Embryonic facial prominence (tissue), 1 donor: ENCODE measurements around the gene CD72.
"Not testable (repeated sequence)": the region's sequence is repeated elsewhere in the genome, so short reads cannot be mapped to it uniquely, and the experiment has no call there.

ENCODE experiments used
- DNase-seq: peaks from one replicate; pipeline ENCODE4 v3.0.0-alpha.2; 2016; ENCODE audit errors: extremely low spot score

The CD72 gene

DNA sequence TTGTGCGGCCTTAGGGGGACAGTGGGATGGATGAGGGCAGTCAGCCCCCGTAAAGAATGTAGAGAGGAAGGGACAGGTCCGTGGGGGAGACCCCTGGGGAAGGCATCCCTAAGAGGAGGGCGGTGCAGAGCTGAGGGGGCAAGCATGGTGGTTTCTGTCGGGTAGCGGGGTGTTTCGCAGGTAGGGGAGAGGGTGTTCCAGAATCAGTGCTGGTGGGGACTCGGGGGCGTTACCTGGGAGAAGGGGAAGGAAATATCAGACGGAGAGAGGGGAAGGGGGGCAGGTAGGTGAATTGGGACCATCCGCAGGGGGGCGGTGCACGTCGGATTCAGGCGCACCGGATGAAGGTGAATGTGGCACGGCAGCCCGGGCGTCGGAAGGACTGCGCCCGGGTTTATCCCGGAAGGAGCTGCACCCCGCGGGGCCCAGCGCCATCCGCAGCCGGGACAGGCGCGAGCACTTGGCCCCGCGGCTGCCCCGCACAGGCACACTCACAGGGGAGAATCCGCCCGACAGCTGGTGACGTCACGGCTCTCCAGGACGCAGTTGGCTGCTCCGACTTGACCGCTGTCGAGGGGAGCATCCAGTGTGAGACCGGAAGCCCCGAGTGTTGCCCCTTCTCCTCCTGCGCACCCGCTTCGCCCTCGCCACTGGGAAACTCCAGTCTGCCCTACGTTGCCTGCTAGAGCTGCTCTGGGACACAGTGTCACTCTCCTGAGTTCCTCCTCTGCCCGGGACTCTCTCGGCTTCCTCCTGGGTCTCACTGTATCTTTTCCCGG, 1.3 kb downstream of the CD72 start:
- no peak for DNase-seq

DNA sequence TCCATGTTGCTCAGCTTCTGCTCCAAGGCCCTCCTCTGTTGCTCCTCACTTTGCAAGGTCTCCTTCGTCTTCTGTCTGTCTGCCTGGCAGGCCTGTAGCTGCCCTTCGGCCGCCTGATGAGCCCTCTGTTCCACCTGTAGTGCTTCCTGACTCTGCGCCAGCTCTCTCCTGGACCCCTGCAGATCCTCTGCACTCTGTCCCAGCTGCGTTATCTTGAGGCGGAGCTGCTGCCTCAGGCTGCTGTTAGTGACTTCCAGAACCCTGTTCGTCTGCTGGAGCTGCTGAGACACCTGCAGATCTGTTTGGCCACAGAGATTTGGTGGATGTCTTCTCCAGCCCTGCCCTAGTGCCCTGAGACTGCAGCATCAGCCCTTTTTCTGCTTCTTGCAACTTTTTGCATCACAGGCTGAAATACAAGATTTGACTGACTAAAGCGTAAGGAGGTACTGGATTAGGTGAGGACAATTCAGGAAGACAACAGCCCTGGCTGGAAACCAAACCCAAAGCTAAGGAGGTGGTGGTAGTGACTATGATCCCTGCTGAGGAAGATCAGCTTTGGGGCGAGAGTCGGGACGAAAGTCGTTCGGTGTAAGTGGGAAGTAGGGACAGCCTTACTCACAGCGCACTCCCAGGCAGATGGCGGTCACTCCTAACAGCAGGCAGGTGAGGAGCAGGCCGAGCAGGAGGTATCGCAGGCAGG, 2.1 kb downstream of the CD72 start:
- no peak for DNase-seq

DNA sequence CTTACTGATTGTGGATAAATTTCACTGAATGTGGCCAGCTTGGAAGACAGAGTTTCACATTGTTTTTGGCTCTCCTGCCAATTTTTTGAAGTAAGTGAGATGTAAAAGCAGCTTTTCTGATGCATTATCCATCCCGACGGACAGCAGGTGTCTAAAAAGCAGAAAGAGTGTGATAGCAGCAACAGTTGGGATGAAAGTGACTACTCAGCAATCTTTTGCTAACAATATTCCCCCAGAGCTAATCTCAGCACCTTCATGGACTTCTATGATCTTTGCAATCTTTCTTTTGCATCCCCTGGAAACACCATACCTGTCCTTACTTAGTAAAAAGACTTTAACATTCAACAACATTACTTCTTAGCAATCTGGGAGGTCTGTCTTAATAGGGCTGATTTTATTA, 5.4 kb downstream of the CD72 start:
- DNase-seq = no peak

DNA sequence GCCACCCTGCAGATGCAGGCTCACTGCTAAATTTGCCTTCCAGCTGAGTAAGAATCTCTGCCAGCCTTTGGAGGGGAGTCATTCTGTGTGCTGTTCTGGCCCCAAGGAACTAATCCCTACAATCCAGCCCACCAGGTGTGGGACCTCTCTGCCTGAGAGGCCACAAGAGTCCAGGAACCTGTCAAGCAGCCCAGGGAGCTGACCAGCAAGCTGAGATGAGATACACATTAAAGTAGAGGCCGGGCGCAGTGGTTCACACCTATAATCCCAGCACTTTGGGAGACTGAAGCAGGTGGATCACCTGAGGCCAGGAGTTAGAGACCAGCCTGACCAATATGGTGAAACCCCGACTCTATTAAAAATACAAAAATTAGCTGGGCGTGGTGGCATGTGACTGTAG, 6.1 kb downstream of the CD72 start:
- DNase-seq = not testable (repeated sequence)

DNA sequence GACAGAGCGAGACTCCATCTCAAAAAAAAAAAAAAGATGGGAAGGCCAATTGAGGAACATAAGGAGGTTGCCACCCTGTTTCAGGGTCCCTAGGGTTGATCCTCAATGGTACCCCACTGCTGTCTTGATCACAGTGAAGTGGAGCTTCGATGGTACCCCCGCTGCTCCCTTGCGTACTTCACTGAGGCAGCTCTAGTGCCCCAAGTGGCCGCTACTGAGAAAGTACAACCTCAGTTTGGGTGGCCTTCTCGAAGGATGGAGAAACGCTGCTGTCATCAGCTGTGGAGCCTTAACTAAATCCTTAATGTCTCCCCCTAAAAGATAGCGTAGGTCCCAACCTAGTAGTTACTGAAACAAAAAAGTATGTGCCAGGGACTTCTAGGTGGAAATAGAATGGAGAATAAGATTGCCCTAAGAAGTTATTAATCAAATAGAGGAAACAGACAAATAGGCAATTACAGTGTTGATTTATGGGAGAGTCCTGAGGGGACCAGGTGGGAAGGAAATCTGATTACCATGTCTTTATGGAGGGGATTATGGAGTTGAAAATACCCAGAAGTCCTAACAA, 6.9 kb downstream of the CD72 start:
- DNase-seq = no peak

DNA sequence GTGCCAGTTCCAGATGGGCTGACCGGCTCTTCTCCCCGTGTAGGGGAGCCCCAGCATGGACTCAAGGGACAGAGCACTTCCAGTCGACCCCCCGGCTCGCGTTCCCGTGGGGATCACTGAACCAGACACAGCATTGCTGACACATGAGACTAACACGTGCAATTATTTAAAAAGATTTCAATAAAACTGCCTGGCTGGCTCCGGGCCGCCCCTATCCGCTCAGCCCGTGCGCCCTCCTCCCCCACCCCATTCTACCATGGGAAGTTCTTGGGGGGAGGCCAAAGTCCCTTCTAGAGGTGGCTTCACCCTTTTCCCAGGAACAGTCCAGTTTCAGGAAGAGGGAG, 8.4 kb downstream of the CD72 start:
- no peak for DNase-seq

- DNase-seq = no peak
Measured at GRCh38 chr9:35609001-35609819, 9.0 kb downstream of the CD72 start.

GRCh38 chr9:35608221-35608620, 10.0 kb downstream of the CD72 start:
- DNase-seq = no peak

- DNase-seq = no peak
Measured at GRCh38 chr9:35606726-35607125, 11.5 kb downstream of the CD72 start.

DNA sequence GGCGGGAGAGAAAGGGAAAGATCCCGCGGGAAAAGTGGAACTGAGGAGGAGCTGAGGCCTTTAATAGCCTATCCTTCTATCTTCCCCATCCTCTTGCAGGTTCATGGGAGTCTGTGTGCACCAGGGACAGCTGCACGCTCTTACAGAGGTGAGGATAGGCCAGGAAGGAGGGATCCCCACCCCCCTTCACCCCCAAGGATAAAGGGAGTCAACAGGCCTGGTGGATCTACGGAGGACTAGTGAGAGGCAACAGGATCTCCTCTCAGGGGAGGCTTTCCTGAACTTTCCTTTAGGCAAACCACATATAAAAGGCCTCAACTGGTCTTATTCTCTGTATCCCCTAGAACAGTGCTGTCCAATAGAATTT, 12.1 kb downstream of the CD72 start:
- no peak for DNase-seq

- DNase-seq = no peak
Measured at GRCh38 chr9:35605351-35606137, 12.7 kb downstream of the CD72 start.

DNA sequence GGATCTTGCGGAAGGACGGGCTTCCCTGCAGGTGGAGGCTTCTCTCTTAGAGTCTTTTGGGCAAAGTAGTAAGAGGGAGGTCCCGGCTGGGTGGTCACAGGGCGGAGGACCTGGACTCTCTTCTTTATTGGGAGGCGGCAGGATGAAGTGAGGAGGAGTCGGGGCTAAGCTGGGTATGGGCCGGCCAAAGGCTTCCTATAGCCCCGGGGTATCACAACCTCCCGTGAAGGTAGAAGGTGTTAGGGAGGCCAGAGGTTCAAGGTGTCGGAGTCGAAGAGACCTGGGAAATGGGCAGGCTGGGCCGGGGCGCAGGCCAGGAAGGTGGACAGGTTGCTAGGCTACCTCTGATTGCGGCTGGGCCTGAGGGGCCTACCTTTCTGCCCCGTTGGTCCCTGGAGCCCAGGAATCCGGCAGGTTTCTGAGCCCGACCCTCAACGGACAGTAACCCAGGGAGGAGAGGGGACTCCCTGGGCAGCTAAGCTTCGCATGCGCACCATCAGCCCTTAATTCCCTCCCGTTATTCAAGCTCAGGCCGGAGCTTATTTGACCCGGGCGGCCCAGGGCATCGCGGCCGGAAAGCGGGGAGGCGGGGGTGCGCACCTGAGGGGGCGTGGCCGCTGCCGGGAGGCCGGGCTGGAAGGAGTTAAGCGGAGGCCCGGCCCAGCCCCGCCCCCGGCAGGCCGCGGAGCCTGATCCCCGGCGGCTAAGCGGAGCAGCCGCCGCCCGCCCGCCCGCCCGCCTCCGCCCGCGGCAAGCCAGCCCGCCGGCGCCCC, 13.4 kb downstream of the CD72 start, which contains the start of gene TESK1:
Gene TESK1 (plus strand): TSS at position 685 of the 773 bp plus-strand sequence. CDS start 358 bp downstream, outside the sequence.
- no peak for DNase-seq

- peak; percentile 99 for DNase-seq
Measured at GRCh38 chr9:35603986-35604577, 14.1 kb downstream of the CD72 start.

GRCh38 chr9:35603506-35603985, 14.7 kb downstream of the CD72 start:
- no peak for DNase-seq

- no peak for DNase-seq
Measured at GRCh38 chr9:35599763-35600604, 18.2 kb downstream of the CD72 start.

DNA sequence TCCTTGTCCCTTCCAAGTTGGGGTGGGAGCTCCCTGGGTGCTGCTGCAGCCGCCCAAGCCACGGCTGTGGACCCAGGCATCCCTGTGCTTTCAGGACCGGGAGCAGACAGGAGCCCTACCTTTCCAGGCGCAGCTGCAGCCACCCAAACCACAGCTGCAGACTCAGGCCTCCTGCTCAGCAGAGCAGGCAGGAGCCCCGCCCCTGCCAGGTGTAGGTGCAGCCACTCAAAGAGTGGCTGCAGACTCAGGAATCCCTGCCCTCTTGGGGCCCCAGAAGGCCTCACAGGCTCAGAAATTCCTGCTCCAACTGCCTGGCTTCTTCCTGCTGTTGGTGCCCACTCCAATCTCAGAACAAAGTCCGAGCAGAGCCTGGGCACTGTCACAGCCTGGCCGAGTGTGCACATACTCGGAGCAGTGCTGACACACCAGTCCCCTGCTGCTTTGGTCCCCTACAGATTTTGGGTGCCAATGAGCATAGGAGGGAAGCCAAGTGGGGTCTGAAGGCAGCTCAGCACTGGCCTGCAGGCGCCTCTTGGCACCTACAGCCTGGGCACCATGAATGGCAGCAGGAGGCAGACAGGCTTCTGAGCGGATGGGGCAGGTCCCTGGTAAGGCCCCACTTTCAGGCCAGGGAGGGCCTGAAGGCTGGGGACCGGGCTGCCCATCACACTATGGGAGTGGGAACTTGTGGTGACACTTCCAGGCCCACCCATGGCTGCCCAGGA, 19.2 kb downstream of the CD72 start:
- no peak for DNase-seq

DNA sequence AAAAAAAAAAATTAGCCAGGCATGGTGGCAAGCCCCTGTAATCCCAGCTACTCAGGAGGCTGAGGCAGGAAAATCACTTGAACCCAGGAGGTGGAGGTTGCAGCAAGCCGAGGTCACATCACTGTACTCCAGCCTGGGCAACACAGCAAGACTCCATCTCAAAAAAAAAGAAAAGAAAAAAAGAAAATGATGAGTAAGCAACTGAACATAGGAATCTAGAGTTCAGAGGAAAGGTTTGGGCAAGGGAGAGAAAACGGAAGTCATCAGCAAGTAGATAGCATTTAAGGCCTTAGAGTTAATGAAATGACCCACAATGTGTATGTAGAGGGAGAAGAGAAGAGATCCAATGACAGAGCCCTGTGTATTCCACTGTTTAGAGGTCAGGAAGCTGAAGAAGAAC, 21.3 kb downstream of the CD72 start:
- DNase-seq = not testable (repeated sequence)

- no peak for DNase-seq
Measured at GRCh38 chr9:35594471-35594870, 23.7 kb downstream of the CD72 start.
